Uterus (tissue), 4 donors: ENCODE data around the gene FHIT. TPM values are rescaled to one million over a fixed set of nuclear protein-coding genes. Genes with fewer than 3 reads are reported as not detected.

ENCODE experiments used
- DNase-seq, 2 donors: peaks; one replicate each; pipeline ENCODE4 v3.0.0-alpha.2; 2019 to 2020
- H3K27ac ChIP-seq, 2 donors: fragments of 200-600 bp; sonication (generic); 1 replicate in 1 of 2; 2 replicates in 1 of 2; pipeline ENCODE4 v1.5.1; 2016 to 2018
- H3K27me3 ChIP-seq, 2 donors: fragments of 200-600 bp; sonication (generic); one replicate each; pipeline ENCODE4 v1.5.1; 2018 to 2019; ENCODE audit warnings: control low read depth in 1 of 2
- H3K36me3 ChIP-seq, 2 donors: fragments of 200-600 bp; sonication (generic); one replicate each; pipeline ENCODE4 v1.5.1; 2019; ENCODE audit warnings: control low read depth in 1 of 2
- H3K4me1 ChIP-seq, 2 donors: fragments of 200-600 bp; sonication (generic); one replicate each; pipeline ENCODE4 v1.5.1; 2018 to 2019; ENCODE audit warnings: control low read depth in 1 of 2
- H3K4me3 ChIP-seq, 2 donors: fragments of 200-600 bp; sonication (generic); 1 replicate in 1 of 2; 2 replicates in 1 of 2; pipeline ENCODE4 v1.5.1; 2018 to 2019; ENCODE audit warnings: mild to moderate bottlenecking in 1 of 2
- H3K9me3 ChIP-seq, 2 donors: fragments of 200-600 bp; sonication (generic); one replicate each; pipeline ENCODE4 v1.5.1; 2019; ENCODE audit warnings: control low read depth in 1 of 2
- POLR2A ChIP-seq, 2 donors: fragments of 450-650 bp; IDR thresholded peaks; one replicate each; pipeline ENCODE4 v1.6.1; 2016; ENCODE audit warnings: antibody characterized with exemption in 2 of 2, mild to moderate bottlenecking in 1 of 2, moderate library complexity in 1 of 2
- intact Hi-C: fragments of 100-400 bp; cut with DNase I; formaldehyde crosslinking; loops from one replicate; pipeline ENCODE4 v1.15.1; 2023; ENCODE audit warnings: low total_unique reads
- total RNA-seq, 4 donors: library from RNA; depleted of rRNA in 3 of 4; stranded (reverse); fragments of >200 nt in 3 of 4; gene quantifications; one replicate each; pipeline versions ENCODE4 v1.1.0 to v1.2.4, GENCODE V29; 2014 to 2023
- TF ChIP-seq, protein P1 (sequence below), 4 experiments: fragments of 200-600 bp in 2 of 4; fragments of 450-650 bp in 2 of 4; sonication (generic) in 2 of 4; IDR thresholded peaks; one replicate each; pipeline ENCODE4 v1.5.1; 2016 to 2019; ENCODE audit warnings: antibody characterized with exemption in 4 of 4, mild to moderate bottlenecking in 2 of 4, moderate library complexity in 1 of 4
- donor health status: DM: yes; HTN: yes; CAD: no.

FHIT gene
- total RNA-seq, 4 donors from 2014 or later, result 1.3 to 15.2 (median 7.3) TPM

DNA sequence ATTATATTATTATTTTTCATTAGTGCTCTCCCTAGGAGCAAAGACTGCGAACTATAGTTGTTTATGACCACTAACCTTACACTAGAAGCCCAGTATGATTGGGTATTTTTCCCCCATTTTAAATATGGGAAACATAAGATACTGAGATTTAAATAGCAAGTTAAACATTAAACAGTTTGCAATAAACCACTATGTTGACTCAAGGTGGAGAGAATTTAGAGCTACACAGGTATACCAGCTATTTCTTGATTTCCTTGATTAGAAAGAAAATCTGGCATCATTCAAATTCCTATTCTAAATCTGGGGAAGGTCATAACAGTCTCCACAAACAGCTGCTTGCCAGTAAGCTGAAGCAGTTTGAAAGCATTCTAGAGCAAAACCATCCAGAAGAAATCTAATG lies 1337.6 kb downstream of the FHIT start:
- TF ChIP-seq POLR2A (IDR thresholded peaks at IDR 0.05), result no peak
- TF ChIP-seq, protein P1, sequence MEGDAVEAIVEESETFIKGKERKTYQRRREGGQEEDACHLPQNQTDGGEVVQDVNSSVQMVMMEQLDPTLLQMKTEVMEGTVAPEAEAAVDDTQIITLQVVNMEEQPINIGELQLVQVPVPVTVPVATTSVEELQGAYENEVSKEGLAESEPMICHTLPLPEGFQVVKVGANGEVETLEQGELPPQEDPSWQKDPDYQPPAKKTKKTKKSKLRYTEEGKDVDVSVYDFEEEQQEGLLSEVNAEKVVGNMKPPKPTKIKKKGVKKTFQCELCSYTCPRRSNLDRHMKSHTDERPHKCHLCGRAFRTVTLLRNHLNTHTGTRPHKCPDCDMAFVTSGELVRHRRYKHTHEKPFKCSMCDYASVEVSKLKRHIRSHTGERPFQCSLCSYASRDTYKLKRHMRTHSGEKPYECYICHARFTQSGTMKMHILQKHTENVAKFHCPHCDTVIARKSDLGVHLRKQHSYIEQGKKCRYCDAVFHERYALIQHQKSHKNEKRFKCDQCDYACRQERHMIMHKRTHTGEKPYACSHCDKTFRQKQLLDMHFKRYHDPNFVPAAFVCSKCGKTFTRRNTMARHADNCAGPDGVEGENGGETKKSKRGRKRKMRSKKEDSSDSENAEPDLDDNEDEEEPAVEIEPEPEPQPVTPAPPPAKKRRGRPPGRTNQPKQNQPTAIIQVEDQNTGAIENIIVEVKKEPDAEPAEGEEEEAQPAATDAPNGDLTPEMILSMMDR (IDR thresholded peaks at IDR 0.05), result no peak
- H3K36me3 ChIP-seq, result no peaks in the 10 kb centered on the region
- H3K27me3 ChIP-seq, result no peaks in the 10 kb centered on the region
- H3K9me3 ChIP-seq, result no peaks in the 10 kb centered on the region
- no peak overlapping the region for H3K27ac ChIP-seq
- intact Hi-C loops, result no loop called here
- DNase-seq, result no peak
- no peaks in the 10 kb centered on the region for H3K4me1 ChIP-seq
- H3K4me3 ChIP-seq, result no peak overlapping the region

DNA sequence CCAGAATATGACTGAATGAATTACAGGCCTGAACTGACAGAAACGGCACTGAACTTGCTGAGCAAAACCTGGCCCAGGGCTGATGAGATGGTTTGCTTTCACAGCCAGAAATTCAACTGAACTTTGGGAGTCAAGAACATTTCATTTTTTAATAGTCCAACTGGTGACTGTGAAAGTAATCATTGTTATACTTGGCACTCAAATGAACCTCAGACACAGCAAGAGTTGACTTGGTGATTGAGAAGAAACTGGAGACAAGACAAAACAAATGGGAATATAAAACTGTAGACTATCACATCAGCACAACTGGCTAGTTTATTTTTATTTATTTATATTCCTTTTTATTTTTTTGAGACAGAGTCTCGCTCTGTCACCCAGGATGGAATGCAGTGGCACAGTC lies 1342.6 kb downstream of the FHIT start:
- Histone ChIP-seq H3K27ac (no peak overlapping the region), H3K4me3 (no peak overlapping the region), H3K4me1 (no peaks in the 10 kb centered on the region), H3K9me3 (no peaks in the 10 kb centered on the region), H3K27me3 (no peaks in the 10 kb centered on the region), H3K36me3 (no peaks in the 10 kb centered on the region)
- TF ChIP-seq, protein P1 (IDR thresholded peaks at IDR 0.05), result no peak
- TF ChIP-seq POLR2A (IDR thresholded peaks at IDR 0.05), result no peak
- DNase-seq, result no peak
- intact Hi-C loops, result no loop called here

DNA sequence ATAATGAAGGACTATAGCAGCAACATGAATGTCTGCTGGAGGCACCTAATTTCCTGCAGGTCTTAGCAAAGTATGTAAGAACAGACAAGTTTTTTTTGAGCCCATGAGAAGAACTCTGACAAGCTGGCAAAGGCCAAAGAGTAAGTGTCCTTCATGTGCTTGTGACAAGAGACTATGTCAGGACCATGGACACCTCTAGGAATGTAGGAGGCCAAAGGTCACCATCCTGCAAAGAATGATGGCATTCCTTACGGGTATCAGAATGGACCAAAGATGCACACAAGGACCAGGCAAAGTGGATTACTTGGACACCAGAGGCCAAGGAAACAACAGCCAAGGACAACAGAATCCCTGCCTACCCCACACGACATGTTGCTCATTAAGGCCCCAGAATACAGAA lies 1343.0 kb downstream of the FHIT start:
- no peak for DNase-seq
- Histone ChIP-seq H3K9me3 (no peaks in the 10 kb centered on the region), H3K4me3 (no peak overlapping the region), H3K27me3 (no peaks in the 10 kb centered on the region), H3K36me3 (no peaks in the 10 kb centered on the region), H3K27ac (no peak overlapping the region), H3K4me1 (no peaks in the 10 kb centered on the region)
- no peak for TF ChIP-seq POLR2A (IDR thresholded peaks at IDR 0.05)
- TF ChIP-seq, protein P1 (IDR thresholded peaks at IDR 0.05), result no peak
- intact Hi-C loops, result no loop called here

DNA sequence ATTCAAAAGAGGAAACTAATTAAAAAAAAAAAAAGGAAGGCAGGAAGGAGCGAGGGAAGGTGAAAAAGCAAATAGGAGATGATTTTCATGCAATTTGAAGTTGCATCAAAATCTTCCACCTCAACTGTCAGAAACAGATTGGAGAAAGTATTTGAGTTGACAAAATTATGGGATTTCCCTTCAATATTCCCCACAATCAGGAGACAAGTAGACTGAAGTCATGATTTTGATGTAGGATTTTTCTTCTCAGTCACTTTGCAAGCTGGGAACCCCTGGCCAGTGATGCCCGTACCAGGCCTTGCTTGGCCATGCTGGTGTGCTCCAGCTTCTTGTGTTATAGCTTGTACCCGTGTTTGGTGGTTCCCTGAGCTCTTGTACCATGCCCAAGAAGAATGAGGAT lies 1347.0 kb downstream of the FHIT start:
- no peaks in the 10 kb centered on the region for H3K36me3 ChIP-seq
- no peak overlapping the region for H3K4me3 ChIP-seq
- no peaks in the 10 kb centered on the region for H3K4me1 ChIP-seq
- no peaks in the 10 kb centered on the region for H3K9me3 ChIP-seq
- no peaks in the 10 kb centered on the region for H3K27me3 ChIP-seq
- no peak overlapping the region for H3K27ac ChIP-seq
- DNase-seq, result no peak
- intact Hi-C loops, result no loop called here
- TF ChIP-seq, protein P1 (IDR thresholded peaks at IDR 0.05), result no peak
- TF ChIP-seq POLR2A (IDR thresholded peaks at IDR 0.05), result no peak

DNA sequence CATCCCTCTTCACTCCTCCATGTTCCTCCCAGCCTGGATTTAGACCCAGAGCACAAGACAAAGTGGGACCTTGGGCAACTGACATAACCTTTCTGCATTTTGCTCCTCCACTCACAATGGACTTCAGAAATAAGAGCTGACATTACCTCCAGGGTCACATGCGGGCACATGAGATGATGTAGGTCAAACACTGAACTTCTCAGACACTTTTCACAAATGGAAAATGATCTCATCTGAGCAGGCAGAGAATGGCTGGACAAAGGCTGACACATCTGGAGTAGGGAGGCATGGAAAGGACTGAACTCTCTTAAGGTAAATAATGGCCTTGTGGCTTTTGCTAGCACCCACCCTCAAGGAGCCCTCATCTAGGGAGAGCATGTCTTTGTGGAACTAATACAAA lies 1352.2 kb downstream of the FHIT start:
- intact Hi-C loops, result no loop called here
- Histone ChIP-seq H3K27ac (no peak overlapping the region), H3K4me3 (no peak overlapping the region), H3K36me3 (no peaks in the 10 kb centered on the region), H3K4me1 (no peaks in the 10 kb centered on the region), H3K9me3 (no peaks in the 10 kb centered on the region), H3K27me3 (no peaks in the 10 kb centered on the region)
- no peak for TF ChIP-seq POLR2A (IDR thresholded peaks at IDR 0.05)
- TF ChIP-seq, protein P1 (IDR thresholded peaks at IDR 0.05), result no peak
- DNase-seq, result no peak
